Stimulated activated CD8-positive, alpha-beta memory T cell treated with anti-CD3 and anti-CD28 coated beads, Interleukin-7, amount 100 ng/mL, for 24 hours (primary cell): Measurements from ENCODE around the gene CELF1.
A peak's percentile ranks its signal among the peaks of the same experiment; 100 is the strongest.

Source experiments
- DNase-seq: peaks from one replicate; pipeline ENCODE4 v3.0.0-alpha.2; 2020; ENCODE audit warnings: low read depth

Gene CELF1

GRCh38 chr11:47485107-47485506 is 67.8 kb downstream of the CELF1 start:
- no peak for DNase-seq

- no peak for DNase-seq
These were observed 69.5 kb downstream of the CELF1 start for GRCh38 chr11:47483457-47483856.

GRCh38 chr11:47480762-47481161 is 72.2 kb downstream of the CELF1 start:
- no peak for DNase-seq

GRCh38 chr11:47478651-47479329 is 74.1 kb downstream of the CELF1 start:
- no peak for DNase-seq

GRCh38 chr11:47477753-47478152 is 75.2 kb downstream of the CELF1 start:
- DNase-seq, result no peak

GRCh38 chr11:47477323-47477722 is 75.6 kb downstream of the CELF1 start:
- DNase-seq, result no peak

- DNase-seq, result no peak
These were observed 82.3 kb downstream of the CELF1 start for GRCh38 chr11:47470671-47471070.

- no peak for DNase-seq
These were observed 83.4 kb downstream of the CELF1 start for GRCh38 chr11:47469361-47470179.

GRCh38 chr11:47468598-47469214 is 84.2 kb downstream of the CELF1 start:
- DNase-seq, result no peak

- no peak for DNase-seq
These were observed 85.6 kb downstream of the CELF1 start for GRCh38 chr11:47467357-47467756.

- no peak for DNase-seq
These were observed 86.2 kb downstream of the CELF1 start for GRCh38 chr11:47466701-47467250.

- no peak for DNase-seq
These were observed 86.7 kb downstream of the CELF1 start for GRCh38 chr11:47466201-47466600.

GRCh38 chr11:47464483-47464882 is 88.4 kb downstream of the CELF1 start:
- DNase-seq, result no peak

GRCh38 chr11:47461876-47462275 is 91.1 kb downstream of the CELF1 start:
- no peak for DNase-seq

GRCh38 chr11:47460571-47461235 is 92.2 kb downstream of the CELF1 start:
- no peak for DNase-seq

- DNase-seq, result peak; percentile 8
These were observed 98.7 kb downstream of the CELF1 start for GRCh38 chr11:47454258-47454671.

- no peak for DNase-seq
These were observed 99.6 kb downstream of the CELF1 start for GRCh38 chr11:47453365-47453764.

GRCh38 chr11:47451990-47452389 is 100.9 kb downstream of the CELF1 start:
- no peak for DNase-seq

GRCh38 chr11:47451436-47451835 is 101.5 kb downstream of the CELF1 start:
- DNase-seq, result no peak

- DNase-seq, result no peak
These were observed 103.4 kb downstream of the CELF1 start for GRCh38 chr11:47449541-47449940.

GRCh38 chr11:47448566-47449427 is 104.1 kb downstream of the CELF1 start, which contains the start of gene RAPSN:
TSS of gene RAPSN (minus strand) at chr11:47449136. CDS start at chr11:47448964, 172 bp downstream.
- no peak for DNase-seq
